NT2/D1 (cell line): ENCODE measurements around the gene UIMC1.

Source experiments
- SUZ12 ChIP-seq: IDR thresholded peaks from 2 replicates; pipeline ENCODE4 v1.6.1; 2011; ENCODE audit not compliant: insufficient read length, insufficient read depth; ENCODE audit errors: extremely low read depth
- ZNF274 ChIP-seq: IDR thresholded peaks from 2 replicates; pipeline ENCODE4 v1.6.1; 2011; ENCODE audit warnings: mild to moderate bottlenecking, low read depth, low read length

DNA sequence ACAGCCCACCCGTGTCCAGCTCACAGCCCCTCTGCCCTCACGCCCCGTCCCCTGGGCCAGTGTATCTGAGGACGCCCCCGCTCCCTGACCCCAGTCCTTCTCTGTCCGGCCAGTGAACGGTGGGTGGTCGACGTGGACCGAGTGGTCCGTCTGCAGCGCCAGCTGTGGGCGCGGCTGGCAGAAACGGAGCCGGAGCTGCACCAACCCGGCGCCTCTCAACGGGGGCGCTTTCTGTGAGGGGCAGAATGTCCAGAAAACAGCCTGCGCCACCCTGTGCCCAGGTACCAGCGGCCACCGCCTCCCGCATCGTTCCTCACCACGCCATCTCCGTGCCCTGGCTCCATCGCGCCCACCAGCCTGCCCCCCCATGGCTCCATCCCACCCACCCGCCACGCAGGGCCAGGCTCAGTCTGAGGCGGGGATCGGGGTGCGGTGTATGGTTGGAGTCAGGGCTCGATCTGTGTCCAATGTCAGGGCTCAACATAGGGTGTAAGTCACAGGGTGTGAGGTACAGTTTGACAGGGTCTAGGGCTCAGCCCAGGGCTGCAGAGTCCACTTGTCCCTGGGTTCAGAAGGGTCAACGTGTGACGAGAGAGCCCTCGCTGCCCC lies 137.0 kb downstream of the UIMC1 start:
- no peak for TF ChIP-seq SUZ12
- no peak for TF ChIP-seq ZNF274
